Ishikawa (cell line): ENCODE measurements around the gene PRSS53.

Experiments used
- TF ChIP-seq, protein P1 (sequence below): IDR thresholded peaks from 2 replicates; pipeline ENCODE4 v1.6.1; 2012
- TF ChIP-seq, protein P2 (sequence below): IDR thresholded peaks from 2 replicates; pipeline ENCODE4 v1.6.1; 2012; ENCODE audit warnings: low read depth, mild to moderate bottlenecking

- TF ChIP-seq, protein P1, sequence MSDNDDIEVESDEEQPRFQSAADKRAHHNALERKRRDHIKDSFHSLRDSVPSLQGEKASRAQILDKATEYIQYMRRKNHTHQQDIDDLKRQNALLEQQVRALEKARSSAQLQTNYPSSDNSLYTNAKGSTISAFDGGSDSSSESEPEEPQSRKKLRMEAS = no peak
- TF ChIP-seq, protein P2, sequence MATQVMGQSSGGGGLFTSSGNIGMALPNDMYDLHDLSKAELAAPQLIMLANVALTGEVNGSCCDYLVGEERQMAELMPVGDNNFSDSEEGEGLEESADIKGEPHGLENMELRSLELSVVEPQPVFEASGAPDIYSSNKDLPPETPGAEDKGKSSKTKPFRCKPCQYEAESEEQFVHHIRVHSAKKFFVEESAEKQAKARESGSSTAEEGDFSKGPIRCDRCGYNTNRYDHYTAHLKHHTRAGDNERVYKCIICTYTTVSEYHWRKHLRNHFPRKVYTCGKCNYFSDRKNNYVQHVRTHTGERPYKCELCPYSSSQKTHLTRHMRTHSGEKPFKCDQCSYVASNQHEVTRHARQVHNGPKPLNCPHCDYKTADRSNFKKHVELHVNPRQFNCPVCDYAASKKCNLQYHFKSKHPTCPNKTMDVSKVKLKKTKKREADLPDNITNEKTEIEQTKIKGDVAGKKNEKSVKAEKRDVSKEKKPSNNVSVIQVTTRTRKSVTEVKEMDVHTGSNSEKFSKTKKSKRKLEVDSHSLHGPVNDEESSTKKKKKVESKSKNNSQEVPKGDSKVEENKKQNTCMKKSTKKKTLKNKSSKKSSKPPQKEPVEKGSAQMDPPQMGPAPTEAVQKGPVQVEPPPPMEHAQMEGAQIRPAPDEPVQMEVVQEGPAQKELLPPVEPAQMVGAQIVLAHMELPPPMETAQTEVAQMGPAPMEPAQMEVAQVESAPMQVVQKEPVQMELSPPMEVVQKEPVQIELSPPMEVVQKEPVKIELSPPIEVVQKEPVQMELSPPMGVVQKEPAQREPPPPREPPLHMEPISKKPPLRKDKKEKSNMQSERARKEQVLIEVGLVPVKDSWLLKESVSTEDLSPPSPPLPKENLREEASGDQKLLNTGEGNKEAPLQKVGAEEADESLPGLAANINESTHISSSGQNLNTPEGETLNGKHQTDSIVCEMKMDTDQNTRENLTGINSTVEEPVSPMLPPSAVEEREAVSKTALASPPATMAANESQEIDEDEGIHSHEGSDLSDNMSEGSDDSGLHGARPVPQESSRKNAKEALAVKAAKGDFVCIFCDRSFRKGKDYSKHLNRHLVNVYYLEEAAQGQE = no peak
Observed at GRCh38 chr16:31077024-31077423, 11.7 kb downstream of the PRSS53 start.
